Activated T-helper 1 cell treated with anti-CD3 and anti-CD28 coated beads, Interleukin-12 subunit alpha, Interleukin-12 subunit beta, Interleukin-2, Interleukin-4 antibody, amounts not matched to agents 30 ng/mL and 10 ng/mL and 1 ng/mL, durations not matched to agents 14 hours and 24 hours and 36 hours (primary cell): ENCODE results near the gene NCK2. TPM values are rescaled to one million over a fixed set of nuclear protein-coding genes. Genes with fewer than 3 reads are reported as not detected.

Experiments used
- DNase-seq: peaks from one replicate; pipeline ENCODE4 v3.0.0; 2021; ENCODE audit warnings: low spot score
- H3K27ac Mint-ChIP-seq: one replicate; pipeline ENCODE4 v1.8.0; 2021; ENCODE audit warnings: mild to moderate bottlenecking, mixed read lengths
- H3K27me3 Mint-ChIP-seq: one replicate; pipeline ENCODE4 v1.8.0; 2022; ENCODE audit warnings: mild to moderate bottlenecking, moderate library complexity, mixed read lengths; ENCODE audit not compliant: insufficient read depth
- H3K36me3 Mint-ChIP-seq: one replicate; pipeline ENCODE4 v1.8.0; 2021; ENCODE audit warnings: low read depth, mixed read lengths
- H3K4me1 Mint-ChIP-seq: one replicate; pipeline ENCODE4 v1.8.0; 2021; ENCODE audit warnings: low read depth, mixed read lengths
- H3K4me3 Mint-ChIP-seq: one replicate; pipeline ENCODE4 v1.8.0; 2021; ENCODE audit warnings: mild to moderate bottlenecking, moderate library complexity, mixed read lengths
- H3K9me3 Mint-ChIP-seq: one replicate; pipeline ENCODE4 v1.8.0; 2021; ENCODE audit warnings: mixed read lengths
- intact Hi-C: fragments of 100-400 bp; cut with micrococcal nuclease; formaldehyde crosslinking; loops from one replicate; pipeline ENCODE4 v1.15.1; 2024
- total RNA-seq: library from RNA; stranded (reverse); gene quantifications from 2 replicates; pipeline ENCODE4 v1.2.3, GENCODE V29; 2022

The NCK2 gene
- total RNA-seq, 1 donor from 2014 or later, result 79.9 TPM

DNA sequence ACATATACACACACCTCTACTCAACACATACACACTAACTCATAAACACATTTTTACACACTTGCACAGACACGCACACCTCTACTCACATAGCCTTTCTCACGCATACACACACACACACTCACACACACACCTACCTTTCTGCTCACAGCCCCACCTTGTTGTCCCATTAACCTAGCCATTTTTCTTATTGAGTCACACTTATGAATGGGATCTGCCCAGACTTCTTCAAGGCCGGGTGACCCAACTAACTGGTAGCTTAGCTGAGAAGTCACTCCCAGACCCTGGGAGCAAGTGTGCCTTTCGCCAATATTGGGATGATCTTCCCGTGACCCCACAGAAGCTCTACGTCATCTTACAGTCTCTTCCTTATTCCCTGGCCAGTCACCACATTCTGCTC is 192.2 kb downstream of the NCK2 start:
- Mint-ChIP-seq H3K4me1 (no peaks in the 10 kb centered on the region), H3K27ac (no peak overlapping the region), H3K36me3 (peaks cover 10% of the 10 kb centered on the region), H3K9me3 (peaks cover 25% of the 10 kb centered on the region), H3K4me3 (no peak overlapping the region), H3K27me3 (no peaks in the 10 kb centered on the region)
- DNase-seq, result no peak
- intact Hi-C loops, result no loop called here

- no peak for DNase-seq
- no peak overlapping the region for H3K4me3 Mint-ChIP-seq
- intact Hi-C loops, result no loop called here
- peaks cover 25% of the 10 kb centered on the region for H3K9me3 Mint-ChIP-seq
- no peaks in the 10 kb centered on the region for H3K4me1 Mint-ChIP-seq
- peaks cover 9% of the 10 kb centered on the region for H3K36me3 Mint-ChIP-seq
- no peaks in the 10 kb centered on the region for H3K27me3 Mint-ChIP-seq
- H3K27ac Mint-ChIP-seq, result no peak overlapping the region
Observed at GRCh38 chr2:105937498-105938097, 192.9 kb downstream of the NCK2 start.
